ENCODE data around the gene ANP32A. TPM values are rescaled to one million over a fixed set of nuclear protein-coding genes. Genes with fewer than 3 reads are reported as not detected.

The ANP32A gene
- total RNA-seq, 1 donor from 2014 or later = 275 TPM

DNA sequence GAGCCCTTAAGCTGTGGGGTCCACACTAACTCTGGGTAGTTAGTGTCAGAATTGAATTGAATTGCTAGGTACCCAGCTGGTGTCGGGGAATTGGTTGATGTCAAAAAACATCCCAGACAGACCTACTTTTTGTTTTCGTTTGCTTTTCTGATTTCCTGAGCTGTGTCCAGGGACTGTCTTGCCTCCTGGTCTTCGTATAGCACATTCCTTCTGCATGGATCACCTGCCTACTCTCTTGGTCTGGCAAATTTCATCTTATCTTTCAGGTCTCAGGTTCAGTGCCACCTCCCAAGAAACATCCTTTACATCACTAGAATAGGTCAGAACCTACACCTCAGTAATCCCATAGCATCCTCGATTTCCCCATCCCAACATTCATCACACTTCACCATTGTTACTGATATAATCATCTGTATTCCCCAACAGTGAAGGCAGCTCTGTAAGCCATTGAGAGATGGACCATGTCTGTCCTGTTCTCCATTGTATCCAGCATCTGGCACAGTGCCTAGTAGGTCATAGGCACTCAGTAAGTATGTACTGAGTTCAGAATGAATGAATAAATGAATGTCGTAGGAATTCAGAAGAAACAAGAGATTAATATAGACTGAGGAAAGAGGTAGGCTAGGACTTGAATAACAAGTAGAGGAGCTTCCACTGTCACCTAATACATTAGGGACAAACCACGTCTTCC, 81.2 kb downstream of the ANP32A start:
- H3K4me3 Mint-ChIP-seq = no peak overlapping the region
- no peak overlapping the region for H3K27ac Mint-ChIP-seq
- intact Hi-C loops (cut with micrococcal nuclease) = no loop called here

DNA sequence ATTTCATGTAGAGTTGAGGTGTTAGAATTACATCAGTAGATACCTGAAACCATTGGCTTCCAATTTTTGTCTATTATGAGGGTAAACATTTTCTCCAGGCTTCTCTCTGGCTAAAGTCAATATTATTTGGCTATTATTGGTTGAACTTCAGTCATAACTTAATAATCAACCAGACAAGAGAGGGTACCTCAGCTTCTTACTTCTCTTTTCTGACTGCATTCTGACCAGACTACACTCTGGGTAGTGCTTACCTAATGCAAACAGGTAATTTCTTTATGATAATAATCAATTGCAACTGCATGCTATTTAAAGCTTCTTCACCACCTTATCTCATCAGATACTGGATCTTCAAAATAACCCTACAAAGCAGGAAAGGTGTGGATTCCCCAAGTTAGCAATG, 85.1 kb downstream of the ANP32A start:
- peaks cover 12% of the 10 kb centered on the region for H3K27me3 Mint-ChIP-seq (ENCODE audit: insufficient read depth)
- intact Hi-C loops (cut with micrococcal nuclease) = no loop called here
- DNase-seq (ENCODE audit: low spot score) = no peak
- H3K27ac Mint-ChIP-seq = no peak overlapping the region
- H3K9me3 Mint-ChIP-seq = no peaks in the 10 kb centered on the region
- no peaks in the 10 kb centered on the region for H3K36me3 Mint-ChIP-seq (ENCODE audit: low read depth)
- H3K4me3 Mint-ChIP-seq = no peak overlapping the region
- peaks cover 5% of the 10 kb centered on the region for H3K4me1 Mint-ChIP-seq (ENCODE audit: low read depth)

More for the DNA sequence above, 81.2 kb downstream of the ANP32A start:
- no peak for DNase-seq (ENCODE audit: low spot score)
- no peaks in the 10 kb centered on the region for H3K4me1 Mint-ChIP-seq (ENCODE audit: low read depth)
- H3K36me3 Mint-ChIP-seq (ENCODE audit: low read depth) = no peaks in the 10 kb centered on the region
- H3K9me3 Mint-ChIP-seq = no peaks in the 10 kb centered on the region
- H3K27me3 Mint-ChIP-seq (ENCODE audit: insufficient read depth) = peaks cover 17% of the 10 kb centered on the region

- no peak for DNase-seq (ENCODE audit: low spot score)
- Mint-ChIP-seq H3K27me3 (ENCODE audit: insufficient read depth) (peaks cover 12% of the 10 kb centered on the region), H3K4me3 (no peak overlapping the region), H3K9me3 (no peaks in the 10 kb centered on the region), H3K27ac (no peak overlapping the region), H3K4me1 (ENCODE audit: low read depth) (peaks cover 5% of the 10 kb centered on the region), H3K36me3 (ENCODE audit: low read depth) (no peaks in the 10 kb centered on the region)
- intact Hi-C loops (cut with micrococcal nuclease) = loop anchor here (5.0 kb wide), 1 partner anchor 47 kb away; no protein-coding TSS in a partner anchor
Measured at GRCh38 chr15:68734881-68735280, 85.8 kb downstream of the ANP32A start.

DNA sequence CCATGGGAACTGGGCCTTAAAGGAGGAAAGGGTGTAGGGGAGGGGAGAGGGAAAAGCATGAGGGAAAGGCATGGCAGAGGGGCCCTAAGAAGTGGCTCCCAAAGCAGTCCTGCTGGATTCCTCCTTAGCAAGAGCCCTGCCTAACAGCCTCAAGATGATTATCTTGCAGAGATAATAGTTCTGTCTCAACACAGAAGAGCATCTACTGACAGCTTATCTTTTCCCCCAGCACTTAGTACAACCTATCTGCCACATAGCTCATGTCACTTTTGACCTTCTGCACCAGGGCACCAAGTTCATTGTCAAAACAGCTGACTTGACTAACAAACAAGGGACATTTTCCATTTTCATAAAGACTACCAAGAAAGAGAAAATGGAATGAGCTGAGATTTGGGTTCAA, 86.3 kb downstream of the ANP32A start:
- Mint-ChIP-seq H3K9me3 (no peaks in the 10 kb centered on the region), H3K4me1 (ENCODE audit: low read depth) (peaks cover 5% of the 10 kb centered on the region), H3K27ac (no peak overlapping the region), H3K27me3 (ENCODE audit: insufficient read depth) (peaks cover 12% of the 10 kb centered on the region), H3K4me3 (no peak overlapping the region), H3K36me3 (ENCODE audit: low read depth) (no peaks in the 10 kb centered on the region)
- intact Hi-C loops (cut with micrococcal nuclease) = loop anchor here (5.0 kb wide), 1 partner anchor 48 kb away; no protein-coding TSS in a partner anchor
- DNase-seq (ENCODE audit: low spot score) = no peak

GRCh38 chr15:68733666-68734065, 87.0 kb downstream of the ANP32A start:
- DNase-seq (ENCODE audit: low spot score) = no peak
- H3K4me1 Mint-ChIP-seq (ENCODE audit: low read depth) = peaks cover 5% of the 10 kb centered on the region
- H3K36me3 Mint-ChIP-seq (ENCODE audit: low read depth) = no peaks in the 10 kb centered on the region
- no peaks in the 10 kb centered on the region for H3K9me3 Mint-ChIP-seq
- intact Hi-C loops (cut with micrococcal nuclease) = loop anchor here (5.0 kb wide), 1 partner anchor 49 kb away; no protein-coding TSS in a partner anchor
- peaks cover 12% of the 10 kb centered on the region for H3K27me3 Mint-ChIP-seq (ENCODE audit: insufficient read depth)
- no peak overlapping the region for H3K4me3 Mint-ChIP-seq
- H3K27ac Mint-ChIP-seq = no peak overlapping the region

GRCh38 chr15:68732451-68732850, 88.2 kb downstream of the ANP32A start:
- DNase-seq (ENCODE audit: low spot score) = no peak
- Mint-ChIP-seq H3K4me1 (ENCODE audit: low read depth) (peaks cover 5% of the 10 kb centered on the region), H3K36me3 (ENCODE audit: low read depth) (no peaks in the 10 kb centered on the region), H3K27me3 (ENCODE audit: insufficient read depth) (peaks cover 12% of the 10 kb centered on the region), H3K9me3 (no peaks in the 10 kb centered on the region), H3K4me3 (no peak overlapping the region), H3K27ac (no peak overlapping the region)
- intact Hi-C loops (cut with micrococcal nuclease) = loop anchor here (5.0 kb wide), 1 partner anchor 50 kb away; no protein-coding TSS in a partner anchor

GRCh38 chr15:68730976-68731897, 89.5 kb downstream of the ANP32A start:
- H3K4me1 Mint-ChIP-seq (ENCODE audit: low read depth) = peaks cover 5% of the 10 kb centered on the region
- no peak for DNase-seq (ENCODE audit: low spot score)
- H3K27me3 Mint-ChIP-seq (ENCODE audit: insufficient read depth) = peaks cover 7% of the 10 kb centered on the region
- no peaks in the 10 kb centered on the region for H3K9me3 Mint-ChIP-seq
- H3K36me3 Mint-ChIP-seq (ENCODE audit: low read depth) = no peaks in the 10 kb centered on the region
- H3K4me3 Mint-ChIP-seq = no peak overlapping the region
- no peak overlapping the region for H3K27ac Mint-ChIP-seq
- intact Hi-C loops (cut with micrococcal nuclease) = loop anchor here (1.0 to 5.0 kb wide), 3 partner anchors 51 to 144 kb away; no protein-coding TSS in a partner anchor

GRCh38 chr15:68730471-68730919, 90.2 kb downstream of the ANP32A start:
- intact Hi-C loops (cut with micrococcal nuclease) = loop anchor here (1.0 to 5.0 kb wide), 3 partner anchors 52 to 145 kb away; no protein-coding TSS in a partner anchor
- peaks cover 11% of the 10 kb centered on the region for H3K27me3 Mint-ChIP-seq (ENCODE audit: insufficient read depth)
- DNase-seq (ENCODE audit: low spot score) = no peak
- no peaks in the 10 kb centered on the region for H3K36me3 Mint-ChIP-seq (ENCODE audit: low read depth)
- H3K4me3 Mint-ChIP-seq = no peak overlapping the region
- H3K27ac Mint-ChIP-seq = no peak overlapping the region
- no peaks in the 10 kb centered on the region for H3K9me3 Mint-ChIP-seq
- peaks cover 5% of the 10 kb centered on the region for H3K4me1 Mint-ChIP-seq (ENCODE audit: low read depth)

- H3K36me3 Mint-ChIP-seq (ENCODE audit: low read depth) = no peaks in the 10 kb centered on the region
- no peaks in the 10 kb centered on the region for H3K9me3 Mint-ChIP-seq
- intact Hi-C loops (cut with micrococcal nuclease) = loop anchor here (1.0 to 5.0 kb wide), 3 partner anchors 52 to 145 kb away; no protein-coding TSS in a partner anchor
- peaks cover 5% of the 10 kb centered on the region for H3K4me1 Mint-ChIP-seq (ENCODE audit: low read depth)
- H3K27ac Mint-ChIP-seq = no peak overlapping the region
- no peak for DNase-seq (ENCODE audit: low spot score)
- H3K4me3 Mint-ChIP-seq = no peak overlapping the region
- peaks cover 12% of the 10 kb centered on the region for H3K27me3 Mint-ChIP-seq (ENCODE audit: insufficient read depth)
Measured at GRCh38 chr15:68729789-68730411, 90.8 kb downstream of the ANP32A start.

Other genes starting within 250 kb of the ANP32A start
- gene CORO2B, start 241.9 kb downstream of the ANP32A start, total RNA-seq = 0.10 TPM in 1 of 2 replicates, not detected in the other
- 1.2 and 2.4 TPM in 2 replicates for gene SPESP1, start 109.6 kb upstream of the ANP32A start, total RNA-seq
- 0.03 TPM in 1 of 2 replicates, not detected in the other for gene NOX5, start 193.8 kb upstream of the ANP32A start, total RNA-seq